HS-27A (cell line): ENCODE measurements around the gene CZIB.
"Not testable (repeated sequence)": the region's sequence is repeated elsewhere in the genome, so short reads cannot be mapped to it uniquely, and the experiment has no call there.

Source experiments
- DNase-seq: peaks from one replicate; pipeline ENCODE4 v3.0.0-alpha.2; 2012; ENCODE audit warnings: low read depth, missing footprints

The CZIB gene

DNA sequence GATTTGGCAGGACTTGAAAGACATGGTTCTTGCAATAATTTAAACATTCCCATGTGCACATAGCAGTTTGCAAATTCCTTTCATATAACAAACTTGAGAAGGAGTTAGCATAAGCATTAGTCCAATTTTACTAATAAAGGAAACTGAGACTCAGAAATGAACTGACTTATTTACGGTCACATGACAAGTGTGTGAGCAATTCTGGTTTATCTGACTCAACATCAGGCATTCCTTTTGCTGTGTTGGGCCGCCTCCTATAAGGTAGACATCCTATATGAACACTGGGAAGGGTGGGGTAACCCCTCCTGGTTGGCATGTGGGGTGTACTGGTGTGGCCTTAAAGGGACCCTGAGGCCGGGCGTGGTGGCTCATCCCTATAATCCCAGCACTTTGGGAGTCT lies 32.3 kb downstream of the CZIB start:
- DNase-seq = no peak

- DNase-seq = no peak
Measured at GRCh38 chr1:53187401-53187800, 33.0 kb downstream of the CZIB start.

DNA sequence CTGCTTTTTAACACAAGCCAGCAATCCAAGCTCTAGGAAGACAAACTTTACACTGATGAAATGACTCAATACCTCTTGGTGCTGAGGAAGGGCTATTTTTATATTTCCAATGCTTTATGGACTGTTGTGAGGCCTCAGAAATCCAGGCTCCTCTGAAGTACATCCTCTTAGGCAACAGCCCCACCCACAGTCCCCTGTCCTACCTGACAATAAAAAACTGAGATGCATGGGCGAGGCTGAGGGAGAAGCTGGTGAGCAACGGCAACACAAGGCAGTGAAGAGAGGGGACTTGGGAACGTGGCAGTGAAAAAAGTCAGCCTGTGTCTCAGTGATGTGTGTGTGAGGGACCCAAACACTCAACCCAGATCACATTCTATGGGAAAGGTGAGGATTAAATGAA lies 33.9 kb downstream of the CZIB start:
- DNase-seq = no peak

- not testable (repeated sequence) for DNase-seq
Measured at GRCh38 chr1:53185955-53186297, 34.5 kb downstream of the CZIB start.

GRCh38 chr1:53183095-53183990 lies 37.1 kb downstream of the CZIB start:
- no peak for DNase-seq

GRCh38 chr1:53182716-53183094 lies 37.7 kb downstream of the CZIB start:
- DNase-seq = no peak

- DNase-seq = peak; percentile 64
Measured at GRCh38 chr1:53182111-53182593, 38.3 kb downstream of the CZIB start.

DNA sequence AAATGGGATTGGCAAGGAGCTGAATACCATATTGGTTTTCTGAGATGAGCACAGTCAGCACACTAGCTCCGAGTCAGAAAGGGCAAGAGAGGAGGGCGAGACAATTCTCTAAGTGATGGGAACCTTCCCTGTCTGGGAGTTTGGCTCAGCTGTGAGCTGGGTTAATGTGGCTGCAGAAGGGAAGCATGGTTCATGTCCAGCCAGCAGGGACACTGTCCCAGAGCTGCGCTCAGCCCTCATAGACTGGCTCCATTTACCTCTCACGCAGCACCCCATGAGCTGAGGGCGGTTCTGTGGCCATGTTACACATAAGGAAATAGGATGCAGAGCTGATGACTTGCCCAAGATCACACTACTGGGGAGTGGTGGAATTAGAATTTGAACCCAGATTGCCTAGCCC lies 39.5 kb downstream of the CZIB start:
- no peak for DNase-seq

GRCh38 chr1:53180226-53180625 lies 40.2 kb downstream of the CZIB start:
- DNase-seq = no peak

GRCh38 chr1:53176452-53177208 lies 43.8 kb downstream of the CZIB start:
- no peak for DNase-seq

DNA sequence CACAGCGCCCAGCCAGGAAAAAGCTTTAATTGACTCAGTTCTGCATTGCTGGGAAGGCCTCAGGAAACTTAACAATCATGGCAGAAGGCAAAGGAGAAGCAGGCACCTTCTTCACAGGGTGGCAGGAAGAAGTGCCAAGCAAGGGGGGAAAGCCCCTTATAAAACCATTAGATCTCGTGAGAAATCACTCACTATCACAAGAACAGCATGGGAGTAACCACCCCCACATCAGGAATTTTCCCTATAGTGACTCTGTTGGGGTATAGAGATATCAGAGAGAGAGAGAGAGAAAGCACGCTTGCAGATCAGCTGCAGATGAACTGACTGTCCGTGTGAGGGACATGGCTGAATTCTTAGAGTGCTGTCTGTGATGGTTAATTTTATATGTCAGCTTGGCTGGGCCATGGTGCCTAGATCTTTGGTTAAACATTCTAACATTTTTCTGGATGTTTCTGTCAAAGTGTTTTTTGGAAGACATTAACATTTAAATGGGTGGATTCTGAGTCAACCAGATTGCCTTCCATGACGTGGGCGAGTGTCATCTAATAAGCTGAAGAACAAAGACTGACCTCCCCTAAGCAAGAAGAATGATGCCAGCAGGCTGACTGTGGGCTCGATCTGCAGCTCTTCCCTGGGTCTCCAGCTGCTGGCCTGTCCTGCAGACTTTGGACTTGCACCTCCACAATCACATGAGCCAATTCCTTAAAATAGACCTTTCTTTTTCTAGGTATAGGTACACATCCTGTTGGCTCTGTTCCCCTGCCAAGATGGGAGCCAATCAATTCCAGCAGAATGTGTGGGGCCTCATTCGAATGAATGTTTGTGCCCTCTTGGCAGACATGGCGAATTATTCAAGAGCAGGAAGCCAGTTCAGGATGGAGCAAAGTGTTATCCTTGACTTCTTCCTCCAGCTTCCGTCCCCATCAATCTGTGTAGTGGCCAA lies 45.2 kb downstream of the CZIB start:
- no peak for DNase-seq

DNA sequence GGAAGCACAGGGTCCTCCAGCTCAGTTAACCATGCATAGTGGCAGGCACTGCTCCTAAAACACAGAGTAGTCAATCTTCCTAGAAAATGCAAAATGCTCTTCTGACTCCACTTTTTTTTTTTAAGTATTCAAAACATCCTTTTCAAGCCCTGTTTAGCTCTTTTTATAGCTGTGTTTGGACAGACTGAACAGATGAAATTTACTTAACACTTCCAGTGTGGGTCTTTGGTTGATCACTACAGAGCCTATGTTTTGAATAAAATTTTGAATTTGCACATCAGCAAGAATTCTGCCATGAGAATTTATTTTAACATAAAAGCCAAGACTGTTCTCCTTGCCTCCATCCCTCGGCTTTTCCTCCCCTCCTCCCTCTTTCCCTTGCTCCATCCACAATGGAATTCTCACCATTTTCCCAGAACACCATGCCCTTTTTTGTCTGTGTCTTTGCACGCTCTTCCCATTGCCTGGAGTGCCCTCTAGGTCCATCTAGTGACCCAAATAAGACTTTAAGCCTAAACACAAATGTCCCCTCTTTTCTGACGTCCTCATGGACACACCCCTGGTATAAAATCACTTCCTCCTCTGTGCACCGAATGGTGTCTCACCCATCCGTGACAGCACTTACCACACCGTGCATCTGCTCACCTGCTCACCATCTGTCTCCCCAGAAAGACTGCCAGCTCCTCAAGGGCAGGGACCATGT lies 47.9 kb downstream of the CZIB start:
- peak; percentile 72 for DNase-seq

DNA sequence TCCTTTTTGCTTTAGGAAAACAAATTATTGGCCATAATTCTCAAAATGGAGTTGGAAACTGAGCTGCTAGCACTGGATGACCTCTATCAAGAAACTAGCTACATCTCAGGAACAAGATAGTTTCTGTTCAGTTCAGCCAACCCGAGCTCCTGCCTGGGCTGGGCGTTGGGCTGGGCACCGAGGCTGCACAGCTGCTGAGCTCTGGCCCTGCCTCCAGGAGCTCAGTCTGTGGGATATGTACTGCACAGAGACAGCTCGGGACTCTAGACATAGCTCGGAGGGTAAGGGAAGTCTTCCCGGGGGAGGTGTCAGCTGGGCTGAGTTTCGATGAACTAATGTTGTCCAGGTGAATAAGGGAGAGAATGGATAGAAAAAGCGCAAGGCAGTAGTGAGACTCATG lies 53.5 kb downstream of the CZIB start:
- no peak for DNase-seq

- no peak for DNase-seq
Measured at GRCh38 chr1:53166366-53166765, 54.1 kb downstream of the CZIB start.

DNA sequence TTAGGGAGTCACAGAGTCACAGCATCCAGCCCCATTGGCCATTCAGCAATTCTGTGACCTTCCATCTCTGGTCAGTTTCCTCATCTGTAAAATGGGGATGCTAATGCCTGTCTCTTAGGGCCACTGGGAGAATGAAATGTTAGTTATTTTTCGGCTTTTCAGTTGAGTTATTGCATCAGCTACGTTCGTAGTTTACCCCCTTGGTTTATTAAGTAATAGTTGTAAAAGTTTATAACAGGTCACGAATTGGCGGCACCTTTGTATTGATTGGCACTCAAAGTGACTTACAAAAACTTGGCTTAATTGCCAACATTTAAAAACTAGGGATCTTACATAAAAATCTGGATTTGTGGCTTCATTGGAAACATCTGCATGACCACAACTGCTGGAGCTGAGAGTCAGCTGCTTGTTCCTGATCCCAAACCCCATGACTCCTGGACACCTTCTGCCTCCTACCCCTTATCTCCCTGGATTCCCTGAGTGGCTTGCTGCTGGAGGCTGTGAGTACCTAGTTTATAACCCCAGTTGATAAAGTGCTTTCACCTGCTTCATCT lies 54.9 kb downstream of the CZIB start:
- DNase-seq = no peak
